ENCODE results near the gene SEC23B.

The SEC23B gene

DNA sequence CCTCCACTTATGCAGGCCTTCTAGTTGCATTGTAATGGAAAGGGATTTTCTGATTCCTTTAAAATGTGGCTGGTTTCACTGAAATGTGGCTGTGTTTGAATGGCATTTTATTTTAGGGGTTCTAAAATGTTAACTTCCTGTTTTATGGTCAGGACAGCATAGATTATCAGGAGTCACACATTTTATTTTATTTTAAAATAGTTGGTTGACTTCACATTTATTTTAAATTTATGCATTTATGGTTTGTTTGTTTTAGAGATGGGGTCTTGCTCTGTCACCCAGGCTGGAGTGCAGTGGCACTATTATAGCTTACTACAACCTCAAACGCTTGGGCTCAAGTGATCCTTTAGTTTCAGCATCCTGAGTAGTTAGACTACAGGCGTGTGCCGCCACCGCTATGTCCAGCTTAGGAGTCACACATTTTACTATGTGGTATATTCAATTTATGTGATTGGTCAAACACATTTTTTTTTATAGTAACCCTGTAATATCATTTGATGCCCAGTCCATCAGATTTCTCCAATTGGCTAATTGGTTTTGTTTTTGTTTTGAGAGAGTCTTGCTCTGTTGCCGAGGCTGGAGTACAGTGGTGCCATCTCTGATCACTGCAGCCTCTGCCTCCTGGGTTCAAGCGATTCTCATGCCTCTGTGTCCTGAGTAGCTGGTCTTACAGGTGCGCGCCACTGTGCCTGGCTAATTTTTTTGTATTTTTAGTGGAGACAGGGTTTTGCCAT, 82.4 kb downstream of the SEC23B start:
- DNase-seq, result no peak

DNA sequence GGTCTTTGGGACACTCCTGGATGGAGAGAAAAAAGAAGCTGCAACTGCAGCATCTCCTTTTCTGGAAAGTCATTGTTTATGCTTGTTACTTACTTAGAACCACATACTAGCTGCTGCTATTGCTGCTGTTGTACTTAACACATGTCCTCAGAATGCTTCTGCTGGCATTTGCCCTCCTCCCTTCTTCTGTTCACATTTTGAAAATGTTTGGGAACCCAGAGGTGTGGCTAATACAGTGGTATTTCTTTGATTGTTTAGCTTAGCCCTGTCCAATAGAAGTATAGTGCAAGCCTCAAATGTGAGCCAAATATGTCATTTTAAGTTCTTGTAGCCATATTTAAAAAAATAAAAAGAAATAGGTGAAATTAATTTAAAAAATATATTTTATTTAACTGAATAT, 88.5 kb downstream of the SEC23B start:
- DNase-seq, result no peak

DNA sequence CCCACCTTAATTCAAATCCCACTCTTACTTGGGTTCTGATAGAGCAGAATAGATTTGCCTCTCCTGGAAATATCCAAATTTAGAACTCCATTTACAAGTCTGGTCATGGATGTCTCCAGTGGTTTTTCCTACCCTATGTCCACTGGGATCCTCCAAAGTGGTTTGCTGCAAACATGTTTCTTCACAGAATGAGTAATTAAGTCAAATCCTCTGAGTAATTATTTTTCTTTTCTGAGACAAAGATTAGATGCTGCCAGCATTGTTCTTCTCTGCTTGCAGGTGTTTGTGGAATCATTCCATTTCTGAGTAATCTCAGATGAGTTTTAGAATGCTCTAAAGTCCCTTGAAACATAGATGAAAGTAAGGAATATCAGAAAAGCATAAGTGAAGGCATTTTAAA, 102.0 kb downstream of the SEC23B start:
- DNase-seq, result no peak

Data from activated T-cell treated with anti-CD3 and anti-CD28 coated beads, Interleukin-2, amount 50 U/mL, for 48 hours (primary cell).